Vagina (tissue), 2 donors: ENCODE results near the gene GPBP1L1. TPM values are rescaled to one million over a fixed set of nuclear protein-coding genes. Genes with fewer than 3 reads are reported as not detected.

Experiments used
- DNase-seq, 2 donors: peaks; one replicate each; pipeline ENCODE4 v3.0.0-alpha.2; 2017; ENCODE audit errors: extremely low spot score in 2 of 2
- H3K27ac ChIP-seq: fragments of 200-600 bp; sonication (generic); one replicate; pipeline ENCODE4 v1.5.1; 2019
- H3K27me3 ChIP-seq: fragments of 200-600 bp; sonication (generic); one replicate; pipeline ENCODE4 v1.5.1; 2019
- H3K36me3 ChIP-seq, 2 donors: fragments of 200-600 bp; sonication (generic); one replicate each; pipeline ENCODE4 v1.5.1; 2017 to 2019
- H3K4me1 ChIP-seq: fragments of 200-600 bp; sonication (generic); one replicate; pipeline ENCODE4 v1.5.1; 2019
- H3K4me3 ChIP-seq, 2 donors: fragments of 200-600 bp; sonication (generic); 1 replicate in 1 of 2; 2 replicates in 1 of 2; pipeline ENCODE4 v1.5.1; 2016 to 2019
- H3K9me3 ChIP-seq: fragments of 200-600 bp; sonication (generic); one replicate; pipeline ENCODE4 v1.5.1; 2019
- POLR2A ChIP-seq, 2 donors: fragments of 450-650 bp; IDR thresholded peaks; one replicate each; pipeline ENCODE4 v1.6.1; 2017; ENCODE audit warnings: antibody characterized with exemption in 2 of 2, mild to moderate bottlenecking in 2 of 2, moderate library complexity in 2 of 2
- POLR2AphosphoS5 ChIP-seq, 2 donors: sonication (generic); formaldehyde crosslinking; IDR thresholded peaks; one replicate each; pipeline ENCODE4 v1.9.0; 2017; ENCODE audit warnings: antibody characterized with exemption in 2 of 2, mild to moderate bottlenecking in 2 of 2, low read depth in 1 of 2; ENCODE audit not compliant: insufficient read depth in 1 of 2
- intact Hi-C: fragments of 100-400 bp; cut with DNase I; formaldehyde crosslinking; loops from one replicate; pipeline ENCODE4 v1.15.1; 2023
- total RNA-seq: library from RNA; depleted of rRNA; stranded (reverse); fragments of >200 nt; gene quantifications from one replicate; pipeline ENCODE4 v1.2.3, GENCODE V29; 2016
- TF ChIP-seq, protein P1 (sequence below), 3 experiments: fragments of 450-650 bp in 2 of 3; fragments of 200-600 bp in 1 of 3; sonication (generic) in 1 of 3; IDR thresholded peaks; one replicate each; pipeline ENCODE4 v1.5.1; 2017 to 2019; ENCODE audit warnings: antibody characterized with exemption in 3 of 3, mild to moderate bottlenecking in 2 of 3, moderate library complexity in 2 of 3

GPBP1L1 gene
- total RNA-seq, 1 donor from 2014 or later: 109 TPM

DNA sequence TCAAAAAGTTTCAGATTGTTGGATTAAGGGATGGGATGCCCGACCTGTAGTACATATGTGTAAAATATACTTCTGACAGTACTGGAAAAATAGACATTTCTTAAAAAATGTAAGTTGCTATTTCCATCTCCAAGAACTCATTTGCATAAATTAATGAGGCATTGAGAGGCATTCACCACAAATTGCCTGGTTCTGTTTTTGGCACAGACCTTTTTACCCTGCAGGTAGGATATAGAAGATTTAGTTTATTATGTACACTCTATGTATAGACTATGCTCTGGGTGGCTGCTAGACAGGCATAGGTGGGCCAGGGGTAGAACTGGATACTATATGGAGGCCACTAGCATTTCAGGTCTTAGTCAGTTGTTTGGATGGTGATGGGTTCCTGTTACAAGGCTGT, 70.4 kb downstream of the GPBP1L1 start:
- peaks cover 0 to 43% of the 10 kb centered on the region in 2 donors for H3K36me3 ChIP-seq
- intact Hi-C loops: no loop called here
- no peak overlapping the region for H3K4me3 ChIP-seq
- no peak overlapping the region for H3K27ac ChIP-seq
- H3K9me3 ChIP-seq: no peaks in the 10 kb centered on the region
- peaks cover 7% of the 10 kb centered on the region for H3K4me1 ChIP-seq
- H3K27me3 ChIP-seq: no peaks in the 10 kb centered on the region
- TF ChIP-seq POLR2AphosphoS5 (IDR thresholded peaks at IDR 0.05; ENCODE audit: insufficient read depth in 1 of 2, low read depth in 1 of 2) (no peak), POLR2A (IDR thresholded peaks at IDR 0.05) (no peak)
- TF ChIP-seq, protein P1, sequence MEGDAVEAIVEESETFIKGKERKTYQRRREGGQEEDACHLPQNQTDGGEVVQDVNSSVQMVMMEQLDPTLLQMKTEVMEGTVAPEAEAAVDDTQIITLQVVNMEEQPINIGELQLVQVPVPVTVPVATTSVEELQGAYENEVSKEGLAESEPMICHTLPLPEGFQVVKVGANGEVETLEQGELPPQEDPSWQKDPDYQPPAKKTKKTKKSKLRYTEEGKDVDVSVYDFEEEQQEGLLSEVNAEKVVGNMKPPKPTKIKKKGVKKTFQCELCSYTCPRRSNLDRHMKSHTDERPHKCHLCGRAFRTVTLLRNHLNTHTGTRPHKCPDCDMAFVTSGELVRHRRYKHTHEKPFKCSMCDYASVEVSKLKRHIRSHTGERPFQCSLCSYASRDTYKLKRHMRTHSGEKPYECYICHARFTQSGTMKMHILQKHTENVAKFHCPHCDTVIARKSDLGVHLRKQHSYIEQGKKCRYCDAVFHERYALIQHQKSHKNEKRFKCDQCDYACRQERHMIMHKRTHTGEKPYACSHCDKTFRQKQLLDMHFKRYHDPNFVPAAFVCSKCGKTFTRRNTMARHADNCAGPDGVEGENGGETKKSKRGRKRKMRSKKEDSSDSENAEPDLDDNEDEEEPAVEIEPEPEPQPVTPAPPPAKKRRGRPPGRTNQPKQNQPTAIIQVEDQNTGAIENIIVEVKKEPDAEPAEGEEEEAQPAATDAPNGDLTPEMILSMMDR (IDR thresholded peaks at IDR 0.05): no peak
- DNase-seq: no peak

DNA sequence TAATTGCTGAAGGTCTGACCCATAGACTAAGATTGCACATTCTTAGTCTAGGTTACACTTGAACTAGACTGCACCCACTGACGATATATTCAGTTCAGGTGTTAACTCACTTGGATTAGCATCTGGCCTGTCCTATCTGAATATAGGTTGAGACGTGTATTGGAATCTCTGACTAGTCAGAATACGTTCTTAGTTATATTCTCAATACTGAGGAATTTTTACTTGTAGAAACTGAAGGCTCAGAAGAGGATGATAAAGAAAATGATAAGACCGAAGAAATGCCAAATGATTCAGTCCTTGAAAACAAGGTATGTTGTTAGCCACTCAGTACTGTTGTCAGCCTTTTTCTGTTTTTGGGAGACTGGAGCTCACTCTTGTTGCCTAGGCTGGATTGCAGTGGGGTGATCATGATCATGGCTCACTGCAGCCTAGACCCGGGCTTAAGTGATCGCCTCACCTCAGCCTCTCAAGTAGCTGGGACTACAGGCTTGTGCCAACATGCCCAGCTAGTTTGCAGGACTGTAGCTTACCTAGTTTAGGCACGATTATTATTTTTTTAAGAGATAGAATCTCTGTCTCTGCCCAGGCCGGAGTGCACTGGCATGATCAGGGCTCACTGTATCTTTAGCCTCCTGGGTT, 73.3 kb downstream of the GPBP1L1 start:
- H3K4me3 ChIP-seq: no peak overlapping the region
- no peak for DNase-seq
- no peaks in the 10 kb centered on the region for H3K27me3 ChIP-seq
- TF ChIP-seq POLR2AphosphoS5 (IDR thresholded peaks at IDR 0.05; ENCODE audit: insufficient read depth in 1 of 2, low read depth in 1 of 2): no peak
- TF ChIP-seq, protein P1 (IDR thresholded peaks at IDR 0.05): no peak
- no peak for TF ChIP-seq POLR2A (IDR thresholded peaks at IDR 0.05)
- peaks cover 0 to 57% of the 10 kb centered on the region in 2 donors for H3K36me3 ChIP-seq
- intact Hi-C loops: no loop called here
- H3K4me1 ChIP-seq: peaks cover 14% of the 10 kb centered on the region
- no peaks in the 10 kb centered on the region for H3K9me3 ChIP-seq
- no peak overlapping the region for H3K27ac ChIP-seq

DNA sequence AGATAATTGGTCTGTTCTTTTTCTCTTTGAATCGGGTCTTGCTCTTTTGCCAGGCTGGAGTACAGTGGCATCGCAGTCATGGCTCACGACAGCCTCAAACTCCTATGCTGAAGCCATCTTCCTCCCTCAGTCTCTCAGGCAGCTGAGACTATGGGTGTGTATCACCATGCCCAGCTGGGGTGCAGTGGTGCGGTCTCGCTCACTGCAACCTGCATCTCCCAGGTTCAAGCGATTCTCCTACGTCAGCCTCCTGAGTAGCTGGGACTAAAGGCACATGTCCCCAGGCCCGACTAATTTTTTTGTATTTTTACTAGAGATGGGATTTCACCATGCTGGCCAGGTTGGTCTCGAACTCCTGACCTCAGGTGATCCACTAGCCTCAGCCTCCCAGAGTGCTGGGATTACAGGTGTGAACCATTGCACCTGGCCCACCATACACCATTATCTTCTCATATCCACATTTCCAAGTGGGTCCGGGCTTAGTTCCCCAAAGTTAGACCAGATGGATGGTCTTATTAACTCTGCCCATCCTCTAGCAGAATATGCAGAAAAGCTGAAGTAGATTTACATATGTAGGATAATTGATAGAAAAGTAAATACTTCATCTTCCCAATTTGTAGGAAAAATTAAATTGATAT, 75.6 kb downstream of the GPBP1L1 start:
- intact Hi-C loops: no loop called here
- no peak for TF ChIP-seq POLR2AphosphoS5 (IDR thresholded peaks at IDR 0.05; ENCODE audit: insufficient read depth in 1 of 2, low read depth in 1 of 2)
- H3K27me3 ChIP-seq: no peaks in the 10 kb centered on the region
- peaks cover 14% of the 10 kb centered on the region for H3K4me1 ChIP-seq
- DNase-seq: no peak
- peaks cover 0 to 46% of the 10 kb centered on the region in 2 donors for H3K36me3 ChIP-seq
- H3K27ac ChIP-seq: no peak overlapping the region
- no peaks in the 10 kb centered on the region for H3K9me3 ChIP-seq
- no peak overlapping the region for H3K4me3 ChIP-seq

DNA sequence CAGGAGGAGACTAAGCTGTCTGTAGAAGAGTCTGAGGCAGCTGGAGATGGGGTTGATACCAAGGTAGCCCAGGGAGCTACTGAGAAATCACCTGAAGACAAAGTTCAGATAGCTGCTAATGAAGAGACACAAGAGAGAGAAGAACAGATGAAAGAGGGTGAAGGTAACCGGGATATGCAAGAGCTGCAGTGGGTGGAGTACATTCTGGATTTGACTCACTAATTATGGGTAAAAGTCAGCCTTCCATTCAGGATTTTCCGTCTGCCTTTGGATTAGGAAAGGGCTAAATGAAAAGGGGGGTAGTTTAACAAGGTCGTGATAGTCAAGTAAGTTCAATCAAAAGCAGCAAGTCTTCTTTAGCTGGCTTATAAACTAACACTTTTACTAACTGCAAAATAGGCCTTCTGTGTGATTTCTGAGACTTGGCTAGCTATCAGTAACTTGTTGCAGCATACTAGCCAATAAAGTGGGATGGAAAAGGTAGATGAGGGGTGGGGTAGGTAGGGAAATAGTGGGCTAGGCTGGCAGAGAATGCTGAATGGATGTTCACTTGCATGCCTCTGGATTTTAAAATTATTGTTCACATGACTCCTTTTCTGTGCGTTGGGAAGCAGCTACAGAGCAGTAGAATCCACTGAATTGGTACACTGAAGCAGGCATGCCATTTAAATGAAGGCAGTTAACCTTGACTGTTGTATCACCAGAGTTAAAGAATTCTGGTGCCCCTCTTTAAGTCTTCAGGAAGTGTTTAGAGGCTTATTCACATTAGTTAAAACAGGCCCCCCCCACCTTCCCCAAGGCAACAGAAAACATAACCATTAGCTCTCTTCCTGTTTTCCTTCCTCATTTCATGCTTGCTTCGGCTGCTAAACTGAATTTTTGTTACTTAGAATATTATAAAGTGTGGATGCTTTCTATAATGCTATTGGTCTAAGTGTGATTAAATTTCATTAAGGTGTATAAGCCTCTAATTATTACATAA, 77.9 kb downstream of the GPBP1L1 start:
- Histone ChIP-seq H3K9me3 (no peaks in the 10 kb centered on the region), H3K27ac (no peak overlapping the region), H3K36me3 (peaks cover 0 to 35% of the 10 kb centered on the region in 2 donors), H3K4me3 (no peak overlapping the region), H3K4me1 (peaks cover 12% of the 10 kb centered on the region), H3K27me3 (no peaks in the 10 kb centered on the region)
- TF ChIP-seq POLR2A (IDR thresholded peaks at IDR 0.05) (no peak), POLR2AphosphoS5 (IDR thresholded peaks at IDR 0.05; ENCODE audit: insufficient read depth in 1 of 2, low read depth in 1 of 2) (no peak)
- TF ChIP-seq, protein P1 (IDR thresholded peaks at IDR 0.05): no peak
- intact Hi-C loops: no loop called here
- no peak for DNase-seq

DNA sequence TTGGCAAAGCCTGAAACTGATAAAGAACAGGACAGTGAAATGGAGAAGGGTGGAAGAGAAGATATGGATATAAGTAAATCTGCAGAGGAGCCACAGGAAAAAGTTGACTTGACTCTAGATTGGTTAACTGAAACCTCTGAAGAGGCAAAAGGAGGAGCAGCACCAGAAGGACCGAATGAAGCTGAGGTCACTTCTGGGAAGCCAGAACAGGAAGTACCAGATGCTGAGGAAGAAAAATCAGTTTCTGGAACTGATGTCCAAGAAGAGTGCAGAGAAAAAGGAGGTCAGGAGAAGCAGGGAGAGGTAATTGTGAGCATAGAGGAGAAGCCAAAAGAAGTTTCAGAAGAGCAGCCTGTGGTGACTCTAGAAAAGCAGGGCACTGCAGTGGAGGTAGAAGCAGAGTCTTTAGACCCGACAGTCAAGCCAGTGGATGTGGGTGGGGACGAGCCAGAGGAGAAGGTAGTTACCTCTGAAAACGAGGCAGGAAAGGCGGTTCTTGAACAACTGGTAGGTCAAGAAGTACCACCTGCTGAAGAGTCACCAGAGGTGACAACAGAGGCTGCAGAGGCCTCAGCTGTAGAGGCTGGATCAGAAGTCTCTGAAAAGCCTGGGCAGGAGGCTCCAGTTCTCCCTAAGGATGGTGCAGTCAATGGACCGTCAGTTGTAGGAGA, 78.8 kb downstream of the GPBP1L1 start:
- DNase-seq: no peak
- H3K36me3 ChIP-seq: peaks cover 0 to 30% of the 10 kb centered on the region in 2 donors
- intact Hi-C loops: no loop called here
- H3K4me3 ChIP-seq: no peak overlapping the region
- peaks cover 7% of the 10 kb centered on the region for H3K4me1 ChIP-seq
- H3K27ac ChIP-seq: no peak overlapping the region
- no peaks in the 10 kb centered on the region for H3K27me3 ChIP-seq
- H3K9me3 ChIP-seq: no peaks in the 10 kb centered on the region
- TF ChIP-seq POLR2AphosphoS5 (IDR thresholded peaks at IDR 0.05; ENCODE audit: insufficient read depth in 1 of 2, low read depth in 1 of 2) (no peak), POLR2A (IDR thresholded peaks at IDR 0.05) (no peak)
- TF ChIP-seq, protein P1 (IDR thresholded peaks at IDR 0.05): no peak
